GM13976 (cell line): ENCODE results near the gene SLC37A4.

Source experiments
- DNase-seq: peaks from one replicate; pipeline ENCODE4 v3.0.0; 2012; ENCODE audit warnings: low spot score
- in situ Hi-C: fragments of 300-500 bp; cut with MboI; formaldehyde crosslinking; loops from one replicate; pipeline ENCODE4 v1.12.0; 2022; ENCODE audit warnings: low sequenced_read_pairs, mixed read lengths, inconsistent platforms; ENCODE audit not compliant: unreplicated experiment
- TF ChIP-seq, protein P1 (sequence below): IDR thresholded peaks from 2 replicates; pipeline ENCODE4 v1.5.1; 2012; ENCODE audit warnings: borderline replicate concordance, mild to moderate bottlenecking; ENCODE audit not compliant: insufficient read depth; ENCODE audit errors: extremely low read depth, missing control alignments, control extremely low read depth

Gene SLC37A4

DNA sequence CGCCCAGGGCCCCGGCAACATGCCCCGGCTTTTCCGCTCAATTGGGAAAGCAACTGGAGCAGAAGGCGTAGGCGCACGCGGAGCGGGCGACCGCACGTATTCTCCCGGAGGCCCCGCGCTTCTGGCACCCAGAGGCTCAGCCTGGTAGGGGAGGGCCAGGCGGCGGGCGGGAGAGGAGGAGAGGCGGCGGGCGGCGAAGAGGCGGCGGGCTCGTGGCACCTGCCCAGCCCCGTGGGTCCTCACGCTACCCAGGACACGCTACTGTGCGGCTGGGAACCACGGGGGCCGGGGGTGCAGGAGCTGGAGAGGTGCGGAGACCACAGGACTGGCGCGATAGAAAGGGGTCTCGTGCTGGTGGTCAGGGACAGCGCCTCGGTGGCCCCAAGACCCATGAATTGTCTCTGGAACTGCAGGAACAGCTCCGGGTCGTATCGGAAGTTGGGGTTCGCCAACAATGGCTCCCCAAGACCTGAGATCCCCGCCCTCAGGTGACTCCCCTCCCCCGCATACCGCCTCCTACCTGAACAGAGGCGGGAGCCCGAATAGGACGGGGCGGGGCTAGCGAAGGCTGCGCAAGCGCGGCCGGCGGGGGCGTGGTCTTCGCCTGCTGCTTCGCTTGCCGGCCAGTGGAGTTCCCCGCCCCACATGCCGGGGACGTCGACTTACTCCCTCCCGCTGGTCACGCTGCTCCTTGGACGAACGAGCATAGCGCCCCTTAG is at the start of gene SLC37A4:
SLC37A4 (minus strand) TSS at position 549 of the 719 bp plus-strand sequence.
- TF ChIP-seq, protein P1, sequence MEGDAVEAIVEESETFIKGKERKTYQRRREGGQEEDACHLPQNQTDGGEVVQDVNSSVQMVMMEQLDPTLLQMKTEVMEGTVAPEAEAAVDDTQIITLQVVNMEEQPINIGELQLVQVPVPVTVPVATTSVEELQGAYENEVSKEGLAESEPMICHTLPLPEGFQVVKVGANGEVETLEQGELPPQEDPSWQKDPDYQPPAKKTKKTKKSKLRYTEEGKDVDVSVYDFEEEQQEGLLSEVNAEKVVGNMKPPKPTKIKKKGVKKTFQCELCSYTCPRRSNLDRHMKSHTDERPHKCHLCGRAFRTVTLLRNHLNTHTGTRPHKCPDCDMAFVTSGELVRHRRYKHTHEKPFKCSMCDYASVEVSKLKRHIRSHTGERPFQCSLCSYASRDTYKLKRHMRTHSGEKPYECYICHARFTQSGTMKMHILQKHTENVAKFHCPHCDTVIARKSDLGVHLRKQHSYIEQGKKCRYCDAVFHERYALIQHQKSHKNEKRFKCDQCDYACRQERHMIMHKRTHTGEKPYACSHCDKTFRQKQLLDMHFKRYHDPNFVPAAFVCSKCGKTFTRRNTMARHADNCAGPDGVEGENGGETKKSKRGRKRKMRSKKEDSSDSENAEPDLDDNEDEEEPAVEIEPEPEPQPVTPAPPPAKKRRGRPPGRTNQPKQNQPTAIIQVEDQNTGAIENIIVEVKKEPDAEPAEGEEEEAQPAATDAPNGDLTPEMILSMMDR = peak; percentile 95
- DNase-seq = peak; percentile 99
- in situ Hi-C loops = no loop called here

DNA sequence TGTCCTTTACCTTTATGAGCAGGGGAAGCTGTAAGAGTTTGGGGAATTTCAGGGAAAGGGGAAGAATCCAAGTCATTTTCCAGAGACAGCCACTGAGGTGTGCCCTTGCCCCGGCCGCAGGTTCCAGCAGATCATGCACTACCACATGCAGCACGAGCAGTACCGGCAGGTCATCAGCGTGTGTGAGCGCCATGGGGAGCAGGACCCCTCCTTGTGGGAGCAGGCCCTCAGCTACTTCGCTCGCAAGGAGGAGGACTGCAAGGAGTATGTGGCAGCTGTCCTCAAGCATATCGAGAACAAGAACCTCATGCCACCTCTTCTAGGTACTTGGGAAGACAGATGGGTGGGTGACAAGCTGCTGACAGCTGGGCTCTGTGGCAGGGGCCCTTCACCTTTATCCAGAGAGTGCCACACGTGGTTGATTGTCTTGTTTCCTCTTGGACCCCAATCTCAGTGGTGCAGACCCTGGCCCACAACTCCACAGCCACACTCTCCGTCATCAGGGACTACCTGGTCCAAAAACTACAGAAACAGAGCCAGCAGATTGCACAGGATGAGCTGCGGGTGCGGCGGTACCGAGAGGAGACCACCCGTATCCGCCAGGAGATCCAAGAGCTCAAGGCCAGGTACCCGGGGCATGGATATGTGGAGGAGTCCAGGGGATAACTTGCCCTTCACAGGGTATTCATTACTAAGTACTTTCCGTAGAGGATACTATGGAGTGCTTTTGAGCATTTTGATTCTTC is 48.2 kb upstream of the SLC37A4 start:
- no peak for DNase-seq
- in situ Hi-C loops = no loop called here
- TF ChIP-seq, protein P1 = no peak

DNA sequence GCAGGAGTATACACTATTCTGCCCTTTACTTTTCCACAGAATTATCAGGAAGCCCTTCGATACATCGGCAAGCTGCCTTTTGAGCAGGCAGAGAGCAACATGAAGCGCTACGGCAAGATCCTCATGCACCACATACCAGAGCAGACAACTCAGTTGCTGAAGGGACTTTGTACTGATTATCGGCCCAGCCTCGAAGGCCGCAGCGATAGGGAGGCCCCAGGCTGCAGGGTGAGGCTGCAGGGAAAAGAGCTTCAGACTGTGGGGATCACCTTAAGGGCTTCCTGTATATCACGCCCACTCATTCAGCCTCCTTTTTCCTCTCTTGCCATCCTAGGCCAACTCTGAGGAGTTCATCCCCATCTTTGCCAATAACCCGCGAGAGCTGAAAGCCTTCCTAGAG is 47.2 kb upstream of the SLC37A4 start:
- TF ChIP-seq, protein P1 = no peak
- in situ Hi-C loops = no loop called here
- no peak for DNase-seq

DNA sequence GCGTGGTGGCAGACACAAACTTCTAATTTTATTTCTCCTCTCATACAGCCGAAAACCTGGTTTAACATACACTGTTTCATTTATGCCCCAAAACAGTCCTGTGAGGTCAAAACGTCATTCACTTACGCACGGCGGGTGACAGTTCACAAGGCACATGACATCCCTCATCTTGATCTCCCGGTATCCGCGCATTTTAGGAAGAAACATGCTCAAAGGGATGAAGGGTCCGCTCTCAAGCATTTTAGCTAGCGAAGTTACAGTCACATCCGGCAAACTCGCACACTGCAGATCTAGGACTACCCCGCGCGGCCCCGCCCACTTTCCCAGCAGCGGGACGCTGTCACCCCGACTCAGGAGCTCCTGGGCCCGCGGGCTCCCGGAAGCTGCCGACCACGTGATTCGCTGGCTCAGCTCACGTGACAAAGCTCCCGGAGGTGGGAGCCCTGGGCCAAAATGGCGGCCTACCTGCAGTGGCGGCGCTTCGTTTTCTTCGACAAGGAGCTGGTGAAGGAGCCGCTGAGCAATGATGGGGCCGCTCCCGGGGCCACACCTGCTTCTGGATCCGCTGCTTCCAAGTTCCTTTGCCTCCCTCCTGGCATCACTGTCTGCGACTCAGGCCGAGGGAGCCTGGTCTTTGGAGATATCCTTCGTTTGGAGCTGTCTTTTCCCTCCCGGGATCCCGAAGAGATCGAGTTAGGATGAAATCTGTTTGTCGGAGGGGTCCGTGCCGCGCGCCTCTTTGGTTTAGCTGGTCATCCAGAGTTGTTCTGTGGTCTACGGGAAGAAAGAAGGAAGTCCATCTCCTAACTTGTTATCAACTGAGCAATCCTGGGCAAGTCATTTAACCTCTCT is 36.9 kb upstream of the SLC37A4 start, which contains the start of gene VPS11:
VPS11 (plus strand) TSS at position 448 of the 852 bp plus-strand sequence; CDS start at position 454, 6 bp downstream.
- TF ChIP-seq, protein P1 = no peak
- in situ Hi-C loops = no loop called here

DNA sequence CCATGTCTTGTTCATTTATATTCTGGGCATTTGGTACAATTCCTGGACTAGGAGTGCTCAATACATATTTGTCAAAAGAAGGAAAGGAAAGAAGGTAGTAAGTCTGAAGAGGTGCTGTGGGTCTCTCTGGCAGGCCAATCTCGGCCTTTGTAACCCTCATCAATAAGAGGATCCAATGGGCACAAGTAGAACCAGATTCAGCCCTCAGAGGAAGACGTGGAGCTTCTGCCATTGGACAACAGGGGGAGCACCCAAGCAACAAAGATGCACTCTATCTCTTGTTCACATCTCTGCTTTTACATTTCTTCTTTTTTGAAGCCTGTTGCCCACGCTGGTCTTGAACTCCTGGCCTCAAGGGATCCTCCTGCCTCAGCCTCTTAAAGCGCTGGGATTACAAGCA is 34.7 kb upstream of the SLC37A4 start:
- TF ChIP-seq, protein P1 = peak; percentile 57
- peak; percentile 58 for DNase-seq
- in situ Hi-C loops = no loop called here

More for the DNA sequence above, 36.9 kb upstream of the SLC37A4 start, which contains the start of gene VPS11:
- DNase-seq = peak; percentile 99

DNA sequence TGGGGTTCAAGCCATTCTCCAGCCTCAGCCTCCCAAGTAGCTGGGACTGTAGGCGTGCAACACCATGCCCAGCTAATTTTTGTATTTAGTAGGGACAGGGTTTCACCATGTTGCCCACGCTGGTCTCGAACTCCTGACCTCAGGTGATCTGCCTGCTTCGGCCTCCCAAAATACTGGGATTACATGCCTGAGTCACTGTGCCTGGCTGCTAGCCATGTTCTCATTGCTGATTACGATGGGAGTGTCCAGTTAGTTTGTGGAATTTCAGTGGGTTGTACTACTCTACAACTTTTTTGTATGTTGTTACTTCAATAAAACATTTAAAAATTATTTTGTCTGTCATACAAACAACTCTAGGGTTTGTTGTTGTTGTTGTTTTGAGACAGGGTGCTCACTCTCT is 32.1 kb upstream of the SLC37A4 start:
- DNase-seq = no peak
- in situ Hi-C loops = no loop called here
- TF ChIP-seq, protein P1 = no peak
